Heart left ventricle (tissue), 16 donors: ENCODE results near the gene ZNF440. TPM values are rescaled to one million over a fixed set of nuclear protein-coding genes. Genes with fewer than 3 reads are reported as not detected.

Experiments used
- ATAC-seq, 4 donors: fragments of 200-7000 bp; cut with Tn5 transposase; one replicate each; pipeline ENCODE4 v1.9.1; 2020 to 2022; ENCODE audit warnings: moderate library complexity in 4 of 4, mild to moderate bottlenecking in 3 of 4, moderate number of reproducible peaks in 1 of 4
- DNase-seq, 5 donors: peaks; one replicate each; pipeline ENCODE4 v3.0.0-alpha.2; 2020
- H3K27ac ChIP-seq, 12 donors: fragments of 200-600 bp; sonication (generic) in 4 of 12; one replicate each; pipeline versions ENCODE4 v1.5.0 to v1.8.0; 2016 to 2022; ENCODE audit warnings: mild to moderate bottlenecking in 2 of 12
- H3K27me3 ChIP-seq, 9 donors: fragments of 200-600 bp; sonication (generic) in 2 of 9; one replicate each; pipeline versions ENCODE4 v1.5.1 to v1.8.0; 2016 to 2022; ENCODE audit warnings: mild to moderate bottlenecking in 3 of 9
- H3K36me3 ChIP-seq, 9 donors: fragments of 200-600 bp; sonication (generic) in 2 of 9; one replicate each; pipeline versions ENCODE4 v1.5.0 to v1.8.0; 2018 to 2022; ENCODE audit warnings: mild to moderate bottlenecking in 2 of 9
- H3K4me1 ChIP-seq, 12 donors: fragments of 200-600 bp; sonication (generic) in 4 of 12; one replicate each; pipeline versions ENCODE4 v1.5.0 to v1.8.0; 2016 to 2022; ENCODE audit warnings: mild to moderate bottlenecking in 3 of 12
- H3K4me3 ChIP-seq, 12 donors: fragments of 200-600 bp; sonication (generic) in 4 of 12; one replicate each; pipeline versions ENCODE4 v1.5.0 to v1.8.0; 2017 to 2022; ENCODE audit warnings: mild to moderate bottlenecking in 9 of 12, moderate library complexity in 4 of 12
- H3K9me3 ChIP-seq, 12 donors: fragments of 200-600 bp; sonication (generic) in 4 of 12; one replicate each; pipeline versions ENCODE4 v1.5.0 to v1.8.0; 2016 to 2022; ENCODE audit warnings: mild to moderate bottlenecking in 1 of 12
- CTCF ChIP-seq, 12 donors: fragments of 200-600 bp; sonication (generic) in 4 of 12; IDR thresholded peaks; one replicate each; pipeline versions ENCODE4 v1.5.0 to v1.8.0; 2018 to 2022; ENCODE audit warnings: antibody characterized with exemption in 12 of 12, mild to moderate bottlenecking in 5 of 12
- POLR2A ChIP-seq, 2 donors: fragments of 450-650 bp; IDR thresholded peaks; one replicate each; pipeline ENCODE4 v1.6.1; 2017; ENCODE audit warnings: antibody characterized with exemption in 2 of 2, mild to moderate bottlenecking in 2 of 2, moderate library complexity in 2 of 2
- WGBS, 4 donors: extraction: QIAGEN DNeasy Blood & Tissue Kit in 2 of 4; methylation state at CpG; one replicate each; pipeline versions ENCODE4 v1.1.5 to v1.1.7; 2013 to 2018; 5-methylcytosine and 5-hydroxymethylcytosine counted together
- intact Hi-C, 10 donors: fragments of 100-400 bp; cut with DNase I; formaldehyde crosslinking; loops; one replicate each; pipeline versions ENCODE4 v1.11.1 to v1.14.2; 2022
- long read RNA-seq, 3 donors: library from polyadenylated mRNA; unstranded; transcript quantifications; one replicate each; pipeline ENCODE4 v2.0.0, GENCODE V29; 2020 to 2021
- polyA plus RNA-seq, 2 donors: library from polyadenylated mRNA; stranded (reverse); fragments of 200-250 nt; gene quantifications; one replicate each; pipeline ENCODE4 v1.2.3, GENCODE V29; 2013
- total RNA-seq, 9 donors: library from RNA; depleted of rRNA in 2 of 9; stranded (reverse); fragments of >200 nt in 2 of 9; fragmentation: NEBNext Ultra II Directional in 3 of 9; extraction: Animal tissue kit (Norgen Biotek cat#: 25700) in 3 of 9; gene quantifications; one replicate each; pipeline versions ENCODE4 v1.1.0 to v1.2.4, GENCODE V29; 2016 to 2023
- donor health status: ischemic (EF 13 %, LVEDD 7.1; RV severe dilation, severe dysfunction).
- donor health status: healthy with polysubstance abuse.
- donor health status: DM: no; HTN: yes; CAD: no.
- donor health status: DM: no; HTN: no; CAD: no.
- donor health status: ischemic (EF 25% LVEDD 6.9; RV normal size, moderate dysfunction).
- donor health status: ischemic (EF 25% LVEDD 5.7; RV mildly dilated, moderate dysfunction).
- donor health status: healthy.
- donor health status: DM: yes; HTN: yes; CAD: no.
- donor health status: ischemic (EF 35%, LVEDD 5.7; RV mildly dilated, moderate dysfunction).
- donor health status: nonischemic (EF 11% LVEDD 7.7; RV severe dilation, severe dysfunction).
- donor health status: DM: yes; HTN: yes; CAD: no.
- donor health status: PGD.
- donor health status: ischemic (EF 29% LVEDD 5.4; RV normal size, mild dysfunction).
- donor health status: nonischemic (EF 23%, LVEDD 6.1; RV moderate dilation, normal function).

The ZNF440 gene
- total RNA-seq (1 to 10 TPM; 2.5 to 6.6 (median 5.2) TPM), polyA plus RNA-seq (1 to 10 TPM; 2.9 to 5.0 TPM)
- long read RNA-seq, donor 1, partial matches to known transcripts = 0 of 2 reads
- long read RNA-seq, donor 1, other reads (novel, unspliced or antisense) = 2 of 2 reads
- long read RNA-seq, donor 2, full-length matches to known transcripts = 3 of 3 reads
- long read RNA-seq, donor 2, partial matches to known transcripts = 0 of 3 reads
- long read RNA-seq, donor 2, other reads (novel, unspliced or antisense) = 0 of 3 reads
- long read RNA-seq, donor 3, full-length matches to known transcripts = 1 of 2 reads
- long read RNA-seq, donor 3, partial matches to known transcripts = 0 of 2 reads
- long read RNA-seq, donor 3, other reads (novel, unspliced or antisense) = 1 of 2 reads

- TF ChIP-seq CTCF (IDR thresholded peaks at IDR 0.05) = no peak
- TF ChIP-seq POLR2A (IDR thresholded peaks at IDR 0.05) = peak; percentile 43 to 96
- intact Hi-C loops = loop anchor here in 2 of 10 donors (1.0 to 2.0 kb wide), 2 partner anchors 15 to 16 kb away; partner anchors contain the start of gene ZNF491 (in 2 of the 2)
- H3K9me3 ChIP-seq = no peaks in the 10 kb centered on the region
- no peaks in the 10 kb centered on the region for H3K27me3 ChIP-seq
- 0 to 1% (median 0%) methylated on average over 35 to 55 of the region's 55 CpGs for WGBS, 4 donors
- H3K36me3 ChIP-seq = peaks cover 0 to 7% (median 0%) of the 10 kb centered on the region in 9 donors
- peak within 1 kb of the TSS; percentile 63 to 99 (median 86) for H3K4me3 ChIP-seq
- DNase-seq = peak; percentile 96 to 97 (median 97)
- peak; percentile 100 for ATAC-seq
- H3K27ac ChIP-seq = peak within 1 kb of the TSS; percentile 43 to 97 (median 91)
- peaks cover 0 to 21% (median 5%) of the 10 kb centered on the region in 12 donors for H3K4me1 ChIP-seq
Observed at GRCh38 chr19:11814029-11814699, at the start of gene ZNF440. Gene ZNF440, plus strand, starts transcription at chr19:11814273. Its CDS starts 175 bp downstream, at chr19:11814448.

- DNase-seq = peak; percentile 97 to 98 (median 98)
- Histone ChIP-seq H3K27ac (peak within 1 kb of the TSS; percentile 67 to 97 (median 93)), H3K4me1 (peaks cover 0 to 22% (median 12%) of the 10 kb centered on the region in 12 donors), H3K27me3 (no peaks in the 10 kb centered on the region), H3K36me3 (no peaks in the 10 kb centered on the region), H3K4me3 (peak within 1 kb of the TSS; percentile 58 to 97 (median 86)), H3K9me3 (peaks cover 0 to 39% (median 2%) of the 10 kb centered on the region in 12 donors)
- TF ChIP-seq POLR2A (IDR thresholded peaks at IDR 0.05) (peak in 1 of 2 donors; percentile 92), CTCF (IDR thresholded peaks at IDR 0.05) (peak in 1 of 12 donors; percentile 6)
- WGBS, 4 donors = 0 to 1% (median 0%) methylated on average over 36 to 61 of the region's 61 CpGs
- peak; percentile 99 to 100 (median 100) for ATAC-seq
- intact Hi-C loops = loop anchor here in 6 of 10 donors (1.0 to 10.0 kb wide), 5 partner anchors 28 to 75 kb away; partner anchors contain the start of gene ZNF823 (in 3 of the 6)
Observed at GRCh38 chr19:11766597-11767591, 47.2 kb upstream of the ZNF440 start, which contains the start of gene ZNF441. Gene ZNF441, plus strand, starts transcription at chr19:11767000. Its CDS starts 194 bp downstream, at chr19:11767194.

DNA sequence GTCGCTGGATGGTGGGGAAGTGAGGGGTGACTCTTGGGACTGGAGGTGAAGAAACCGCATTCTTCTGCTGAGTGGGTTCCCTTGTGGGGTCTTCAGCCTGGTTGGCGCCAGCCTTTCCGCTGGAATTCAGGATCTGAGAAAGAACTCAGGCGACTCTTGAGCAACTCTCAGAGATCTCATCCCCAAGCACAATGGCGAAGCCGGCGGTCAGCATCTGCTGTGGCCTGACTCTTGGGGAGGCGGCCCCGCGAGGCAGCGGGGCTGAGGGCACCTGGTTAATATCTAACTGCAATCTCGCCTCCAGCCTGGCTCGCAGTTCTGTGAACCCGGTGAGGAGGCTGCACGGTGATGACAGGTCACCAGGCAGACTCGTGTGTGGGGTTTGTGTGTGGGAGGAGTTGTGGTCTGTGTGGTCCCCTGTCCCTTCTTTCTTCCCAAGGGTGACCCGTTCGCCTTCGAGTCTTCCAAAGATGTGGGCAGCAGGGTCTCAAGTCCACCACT, 46.4 kb upstream of the ZNF440 start:
- H3K4me1 ChIP-seq = peaks cover 0 to 22% (median 12%) of the 10 kb centered on the region in 12 donors
- intact Hi-C loops = loop anchor here in 6 of 10 donors (1.0 to 10.0 kb wide), 5 partner anchors 28 to 75 kb away; partner anchors contain the start of gene ZNF823 (in 3 of the 6)
- ATAC-seq = peak in 2 of 4 donors; percentile 4 to 33
- peaks cover 0 to 4% (median 0%) of the 10 kb centered on the region in 9 donors for H3K36me3 ChIP-seq
- 1 to 2% (median 1%) methylated on average over 20 of the region's 20 CpGs for WGBS, 4 donors
- DNase-seq = peak; percentile 10 to 69 (median 30)
- no peak for TF ChIP-seq POLR2A (IDR thresholded peaks at IDR 0.05)
- TF ChIP-seq CTCF (IDR thresholded peaks at IDR 0.05) = no peak
- H3K27me3 ChIP-seq = no peaks in the 10 kb centered on the region
- H3K9me3 ChIP-seq = peaks cover 0 to 47% (median 6%) of the 10 kb centered on the region in 12 donors
- H3K27ac ChIP-seq = peak overlapping the region; percentile 67 to 97 (median 93)
- H3K4me3 ChIP-seq = peak overlapping the region; percentile 58 to 97 (median 86)
